ENCODE results near the gene IL1F10. TPM values are rescaled to one million over a fixed set of nuclear protein-coding genes. Genes with fewer than 3 reads are reported as not detected.

The IL1F10 gene
- total and polyA plus RNA-seq, 2 of the 8 experiments (the other 6 are each of a cell fraction or from before 2014, with no cell fraction given): not detected

- Histone ChIP-seq H3K79me1 (ENCODE audit: low read depth, low read length) (no peaks in the 10 kb centered on the region), H3K79me2 (ENCODE audit: control insufficient read depth in 1 of 2, insufficient read depth in 2 of 2, low read length in 2 of 2) (no peaks in the 10 kb centered on the region), H3K14ac (ENCODE audit: insufficient read length) (no peak overlapping the region), H2BK12ac (ENCODE audit: low read depth, low read length) (no peak overlapping the region), H3K18ac (ENCODE audit: extremely low read depth, low read length) (no peak overlapping the region), H2AK5ac (ENCODE audit: low read depth, low read length) (no peak overlapping the region), H2AFZ (ENCODE audit: low read length) (no peak overlapping the region), H3K4me2 (ENCODE audit: insufficient read depth in 1 of 2, low read depth in 2 of 2, low read length in 2 of 2) (no peak overlapping the region), H4K91ac (replicated peaks; ENCODE audit: insufficient read length, low read length) (no peak overlapping the region), H3K23ac (ENCODE audit: insufficient read length) (no peak overlapping the region), H4K5ac (ENCODE audit: insufficient read length, low read depth, low read length) (no peak overlapping the region), H2BK120ac (replicated peaks; ENCODE audit: low read depth, low read length) (no peak overlapping the region), H3K27me3 (replicated peaks in 1 of 4; ENCODE audit: control insufficient read depth in 3 of 4, extremely low read depth in 1 of 4, insufficient read depth in 3 of 4, low read length in 3 of 4) (no peaks in the 10 kb centered on the region), H3K9me3 (ENCODE audit: insufficient read depth in 2 of 2, low read depth in 1 of 2, low read length in 1 of 2) (no peaks in the 10 kb centered on the region), H3K4me3 (ENCODE audit: extremely low read depth in 1 of 4, insufficient read depth in 2 of 4, low read depth in 3 of 4, low read length in 4 of 4) (no peak overlapping the region), H2BK20ac (ENCODE audit: low read length) (no peak overlapping the region), H4K8ac (ENCODE audit: extremely low read depth, insufficient read depth, low read length) (no peak overlapping the region), H4K20me1 (replicated peaks in 1 of 2; ENCODE audit: control insufficient read depth in 1 of 2, insufficient read depth in 2 of 2, low read length in 2 of 2) (no peaks in the 10 kb centered on the region), H2BK15ac (ENCODE audit: low read length) (no peak overlapping the region), H3K27ac (ENCODE audit: low read depth, low read length) (no peak overlapping the region), H3K56ac (replicated peaks; ENCODE audit: insufficient read length, low read depth, low read length) (no peak overlapping the region), H3K4ac (replicated peaks; ENCODE audit: insufficient read length, low read depth, low read length) (no peak overlapping the region), H3K4me1 (replicated peaks in 1 of 4; ENCODE audit: control insufficient read depth in 3 of 4, insufficient read depth in 4 of 4, low read length in 3 of 4) (peaks cover 0 to 4% (median 0%) of the 10 kb centered on the region in 4 experiments; a peak in 1 of 7 replicates), H3K36me3 (ENCODE audit: control insufficient read depth in 2 of 4, insufficient read depth in 4 of 4, low read length in 3 of 4) (no peaks in the 10 kb centered on the region), H3K9ac (replicated peaks in 1 of 4; ENCODE audit: extremely low read depth in 1 of 4, low read depth in 3 of 4, low read length in 3 of 4) (no peak overlapping the region), H2BK5ac (ENCODE audit: low read depth, low read length) (no peak overlapping the region), H3K23me2 (ENCODE audit: low read depth, low read length) (no peaks in the 10 kb centered on the region)
- DNase-seq (ENCODE audit: low read depth in 1 of 2, low spot score in 2 of 2) (peak in 1 of 2 experiments; percentile 13), FAIRE-seq (no peak)
- ChIA-PET POLR2A (ENCODE audit: partially characterized antibody) (no interaction called here), CTCF (ENCODE audit: partially characterized antibody) (interaction anchor here (0.6 to 10.3 kb wide), 4 partner anchors 24 to 126 kb away, joined by 3 to 71 read pairs (median 6); no protein-coding TSS in a partner anchor)
- WGBS, 2 experiments (ENCODE audit: extremely low coverage in 1 of 2, insufficient coverage in 1 of 2, insufficient read length in 1 of 2, insufficient replicate concordance in 2 of 2, low coverage in 1 of 2, low lambda C conversion rate in 2 of 2, missing lambda C conversion rate in 1 of 2): 82% methylated on average over 3 of the region's 3 CpGs; no CpG with 5 or more reads in 1 of the 2 experiments
- TF ChIP-seq PHF8 (conservative IDR thresholded peaks at IDR 0.05; ENCODE audit: low read depth, low read length): no peak
- no peak for TF ChIP-seq YY1 (IDR thresholded peaks at IDR 0.05; ENCODE audit: low read depth, low read length)
- no peak for TF ChIP-seq CBX8 (IDR thresholded peaks at IDR 0.05; ENCODE audit: borderline replicate concordance, low read depth, low read length)
- TF ChIP-seq SP4 (IDR thresholded peaks at IDR 0.05; ENCODE audit: low read length): no peak
- TF ChIP-seq TCF12 (IDR thresholded peaks at IDR 0.05; ENCODE audit: low read depth, low read length): no peak
- no peak for TF ChIP-seq RFX5 (IDR thresholded peaks at IDR 0.05; ENCODE audit: borderline replicate concordance, low read depth, low read length)
- TF ChIP-seq SP2 (IDR thresholded peaks at IDR 0.05; ENCODE audit: low read length): no peak
- TF ChIP-seq BACH1 (IDR thresholded peaks at IDR 0.05; ENCODE audit: low read length): no peak
- TF ChIP-seq TAF7 (optimal IDR thresholded peaks at IDR 0.05; ENCODE audit: borderline replicate concordance, low read depth, low read length): no peak
- no peak for TF ChIP-seq FOSL1 (IDR thresholded peaks at IDR 0.05; ENCODE audit: insufficient read depth, low read depth, low read length)
- no peak for TF ChIP-seq JUND (IDR thresholded peaks at IDR 0.05; ENCODE audit: low read length)
Observed at GRCh38 chr2:113113807-113114206, 46.0 kb downstream of the IL1F10 start.
